Sciatic nerve (tissue), 2 donors: ENCODE measurements around the gene GREB1. TPM values are rescaled to one million over a fixed set of nuclear protein-coding genes. Genes with fewer than 3 reads are reported as not detected.

ENCODE experiments used
- ATAC-seq: fragments of 200-7000 bp; cut with Tn5 transposase; one replicate; pipeline ENCODE4 v1.9.1; 2020; ENCODE audit warnings: mild to moderate bottlenecking, moderate library complexity
- DNase-seq: peaks from one replicate; pipeline ENCODE4 v3.0.0-alpha.2; 2020; ENCODE audit warnings: low spot score
- intact Hi-C: fragments of 100-400 bp; cut with DNase I; formaldehyde crosslinking; loops from one replicate; pipeline ENCODE4 v1.14.2; 2022
- total RNA-seq: library from RNA; stranded (reverse); fragmentation: NEBNext Ultra II Directional; extraction: Animal tissue kit (Norgen Biotek cat#: 25700); gene quantifications from one replicate; pipeline ENCODE4 v1.2.1, GENCODE V29; 2021
- donor health status: DM: no; HTN: no; CAD: no.
- donor health status: DM: no; HTN: no; CAD: no.

The GREB1 gene
- total RNA-seq, 1 donor from 2014 or later, result 6.5 TPM

DNA sequence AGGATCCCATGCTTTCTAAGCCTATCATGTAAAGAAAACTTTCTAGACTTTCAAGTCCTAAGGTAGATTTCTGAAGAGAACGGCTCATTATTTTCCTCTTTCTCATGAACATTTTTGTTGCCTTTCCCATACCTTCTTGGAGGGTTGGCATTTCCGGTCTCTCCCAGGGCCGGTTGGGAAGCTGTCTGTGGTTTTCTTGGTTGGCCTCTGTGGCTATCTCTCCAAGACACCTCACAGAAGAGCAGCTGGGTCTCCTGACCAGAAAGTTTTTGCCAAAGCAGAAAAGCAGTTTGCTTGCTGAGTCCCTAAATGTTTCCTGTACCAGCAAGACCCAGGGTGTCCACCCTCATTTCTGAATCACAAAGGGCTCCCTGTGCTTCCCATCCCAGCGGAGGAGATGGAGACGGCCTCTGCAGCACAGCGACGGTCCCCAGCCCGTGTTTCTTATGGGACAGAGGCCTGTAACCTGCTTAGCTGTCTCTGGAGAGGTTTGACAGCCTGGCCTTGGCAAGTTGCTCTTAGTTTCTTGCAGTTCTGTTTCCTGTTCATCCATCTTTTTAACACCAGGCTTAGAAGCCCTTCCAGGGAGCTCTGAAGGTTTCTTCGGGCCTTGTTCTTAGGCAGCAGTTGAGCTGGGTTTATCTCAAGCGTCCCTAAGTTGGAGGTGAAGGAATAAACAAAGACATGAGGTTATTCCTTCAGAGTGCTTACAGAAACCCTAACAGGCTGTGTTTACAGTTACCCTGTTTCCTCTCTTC is 39.8 kb downstream of the GREB1 start:
- no peak for ATAC-seq
- DNase-seq, result no peak
- intact Hi-C loops, result no loop called here

DNA sequence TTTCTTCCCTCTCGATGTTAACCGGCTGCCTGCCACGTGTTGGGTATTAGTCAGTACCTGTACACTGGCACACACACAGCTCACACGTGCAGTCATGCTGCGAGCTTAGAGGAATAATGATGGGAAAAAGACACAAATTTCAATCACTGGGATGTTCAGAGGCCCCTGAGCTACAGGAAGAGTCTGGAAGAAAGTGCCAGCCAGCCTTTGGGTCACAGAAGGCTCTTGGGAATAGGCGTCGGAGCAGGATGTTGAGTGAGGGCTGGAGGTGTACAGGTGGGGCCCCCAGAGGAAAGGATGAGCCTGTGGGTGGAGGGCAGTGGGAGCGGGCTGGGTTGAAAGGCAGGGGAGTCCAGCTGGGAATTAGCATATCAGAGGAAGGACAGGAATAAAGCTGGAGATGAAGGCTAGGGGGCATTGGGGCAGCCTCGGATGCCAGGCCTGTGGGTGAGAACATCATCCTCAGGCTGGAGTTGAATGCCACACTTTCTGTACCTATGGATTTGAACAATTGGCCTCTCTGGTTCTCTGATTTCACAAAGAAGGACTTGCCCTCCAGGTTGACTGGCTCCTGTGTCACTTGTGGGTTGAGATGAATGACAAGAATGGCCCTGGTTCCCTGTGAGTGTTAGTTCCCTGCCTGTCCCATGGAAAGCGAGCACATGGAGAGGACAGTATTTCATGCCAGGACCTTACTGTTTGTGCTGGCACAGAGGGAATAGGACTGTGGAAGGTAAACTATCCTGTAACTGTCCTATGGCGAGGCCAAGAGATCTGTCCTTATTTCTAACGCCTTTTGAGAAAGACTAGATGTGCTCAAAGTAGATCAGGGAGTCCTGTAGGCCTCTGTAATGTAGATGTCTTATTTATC is 40.6 kb downstream of the GREB1 start:
- ATAC-seq, result no peak
- intact Hi-C loops, result no loop called here
- DNase-seq, result no peak

DNA sequence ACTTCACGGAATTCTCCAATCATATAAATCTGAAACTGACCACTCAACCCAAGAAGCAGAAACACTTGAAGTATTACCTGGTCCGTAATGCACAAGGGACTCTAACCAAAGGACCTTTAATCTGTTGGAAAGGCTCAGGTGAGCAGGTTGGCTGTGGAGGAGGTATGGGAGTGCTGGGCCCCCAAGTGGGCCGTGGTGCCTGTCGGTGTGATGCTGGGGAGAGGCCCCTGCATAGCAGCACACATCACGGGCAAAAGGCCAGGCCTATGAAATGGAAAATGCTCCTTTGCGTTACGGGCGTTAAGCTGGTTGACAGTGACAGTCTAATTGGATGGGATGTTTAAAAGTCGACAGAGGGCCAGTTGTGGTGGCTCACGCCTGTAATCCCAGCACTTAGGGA is 42.6 kb downstream of the GREB1 start:
- no peak for ATAC-seq
- no peak for DNase-seq
- intact Hi-C loops, result no loop called here

DNA sequence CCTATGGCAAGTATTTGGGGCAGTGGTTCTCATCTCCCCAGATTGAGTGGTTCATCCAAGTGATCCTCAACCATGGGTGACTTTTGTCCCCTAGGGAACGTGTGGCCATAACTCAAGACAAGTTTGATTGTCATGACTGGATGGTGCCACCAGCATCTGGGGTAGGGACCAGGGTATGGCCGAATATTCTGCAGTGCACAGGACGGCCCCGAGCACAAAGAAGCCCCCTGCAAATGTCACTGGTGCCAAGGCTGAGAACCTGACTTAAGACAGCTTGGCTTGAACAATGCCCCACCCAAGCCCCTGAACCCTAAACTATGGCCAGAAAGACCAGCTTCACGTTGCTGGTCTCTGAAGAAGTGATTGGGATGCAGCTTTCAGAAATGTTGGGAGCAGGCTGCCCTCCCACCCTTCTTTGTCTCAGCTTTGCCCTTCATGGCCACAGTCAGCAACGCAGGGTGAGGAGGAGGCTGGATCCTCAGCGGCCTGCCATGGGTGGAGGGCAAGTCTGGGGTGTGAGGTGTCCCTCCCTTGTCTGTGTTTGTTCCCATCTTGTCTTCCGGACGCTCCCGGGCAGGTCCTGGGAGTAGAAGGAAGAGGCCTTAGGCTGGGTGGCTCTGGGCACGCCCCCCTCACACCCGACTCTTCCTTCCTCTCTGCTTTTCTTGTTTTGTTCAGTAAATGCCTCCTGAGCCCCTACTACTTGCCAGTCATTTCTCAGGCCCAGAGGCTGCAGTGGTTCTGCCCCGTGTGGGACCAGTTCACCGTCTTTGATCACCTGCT is 43.4 kb downstream of the GREB1 start:
- intact Hi-C loops, result no loop called here
- DNase-seq (no peak), ATAC-seq (no peak)

DNA sequence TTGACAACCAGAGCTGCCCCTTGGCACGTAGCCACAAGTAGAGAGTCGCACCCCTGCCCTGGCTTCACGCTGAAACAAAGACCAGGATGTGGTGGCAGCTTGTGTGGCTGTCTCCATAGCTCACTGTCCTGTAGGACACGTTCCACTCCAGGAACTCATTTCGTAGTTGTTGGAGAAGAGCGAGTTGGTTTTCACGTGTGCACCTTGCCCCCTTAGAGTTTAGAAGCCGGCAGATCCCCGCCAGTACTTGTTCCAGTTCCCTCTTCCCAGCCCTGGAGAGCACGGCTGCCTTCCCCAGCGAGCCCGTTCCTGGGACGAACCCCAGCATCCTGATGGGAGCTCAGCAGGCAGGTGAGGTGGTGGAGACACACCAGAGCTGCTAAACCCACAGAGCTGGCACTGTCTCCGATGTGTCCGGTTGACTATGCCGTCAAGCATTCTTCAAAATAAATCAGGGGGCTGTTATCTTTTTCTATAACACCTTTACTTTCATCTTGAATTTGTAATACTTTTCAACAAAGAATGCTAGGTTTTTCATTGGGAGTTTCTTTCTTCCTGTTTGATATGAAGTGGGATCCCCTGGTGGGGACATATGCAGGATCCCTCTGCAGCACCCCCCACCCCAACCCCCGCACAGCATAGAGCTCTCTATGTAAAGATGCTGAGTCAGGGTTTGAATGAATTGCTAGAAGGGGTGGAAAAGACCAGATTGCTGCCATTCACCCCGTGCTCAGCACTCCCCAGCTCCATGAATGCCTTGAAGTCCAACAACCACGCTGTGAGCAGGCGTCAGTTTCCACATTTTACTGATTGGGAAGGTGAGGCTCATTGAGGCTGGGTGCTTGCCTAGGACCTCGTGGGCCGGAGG is 44.5 kb downstream of the GREB1 start:
- ATAC-seq (no peak), DNase-seq (no peak)
- intact Hi-C loops, result no loop called here

DNA sequence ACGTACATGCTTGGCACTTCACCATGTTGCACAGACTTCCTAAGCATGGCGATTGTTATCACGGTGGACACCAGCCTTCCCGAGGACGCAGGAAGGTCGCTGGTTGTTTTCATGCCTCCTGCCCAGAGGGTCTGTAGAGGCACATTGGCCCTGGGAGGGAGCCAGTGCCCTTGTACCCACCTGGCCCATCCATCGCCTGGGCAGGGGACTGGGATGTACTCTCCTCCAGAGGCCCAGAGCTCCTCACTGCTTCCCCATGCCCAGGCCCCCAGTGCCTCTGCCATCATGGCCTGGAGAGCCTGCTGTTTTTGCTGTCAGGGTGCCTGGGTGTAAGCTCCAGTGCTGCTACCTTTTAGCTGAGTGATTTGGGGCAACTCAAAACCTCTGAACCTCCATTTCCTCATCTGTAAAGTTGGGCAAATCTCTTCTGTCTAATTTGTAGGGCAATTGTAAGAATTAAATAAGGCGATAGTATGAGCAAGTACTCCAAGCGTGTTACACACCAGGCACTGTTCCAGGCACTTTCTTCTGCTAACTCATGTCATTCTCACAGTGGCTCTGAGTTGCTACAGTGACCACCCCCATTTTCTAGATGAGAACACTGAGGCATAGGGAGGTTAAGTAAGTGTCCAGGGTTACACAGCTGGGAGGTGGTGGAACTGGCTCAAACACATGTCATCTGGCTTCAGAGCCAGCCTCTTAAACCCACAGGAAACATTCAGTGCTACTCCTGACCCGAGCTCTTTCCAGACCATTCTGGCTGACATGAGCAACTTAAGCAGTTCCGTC is 45.3 kb downstream of the GREB1 start:
- intact Hi-C loops, result no loop called here

DNA sequence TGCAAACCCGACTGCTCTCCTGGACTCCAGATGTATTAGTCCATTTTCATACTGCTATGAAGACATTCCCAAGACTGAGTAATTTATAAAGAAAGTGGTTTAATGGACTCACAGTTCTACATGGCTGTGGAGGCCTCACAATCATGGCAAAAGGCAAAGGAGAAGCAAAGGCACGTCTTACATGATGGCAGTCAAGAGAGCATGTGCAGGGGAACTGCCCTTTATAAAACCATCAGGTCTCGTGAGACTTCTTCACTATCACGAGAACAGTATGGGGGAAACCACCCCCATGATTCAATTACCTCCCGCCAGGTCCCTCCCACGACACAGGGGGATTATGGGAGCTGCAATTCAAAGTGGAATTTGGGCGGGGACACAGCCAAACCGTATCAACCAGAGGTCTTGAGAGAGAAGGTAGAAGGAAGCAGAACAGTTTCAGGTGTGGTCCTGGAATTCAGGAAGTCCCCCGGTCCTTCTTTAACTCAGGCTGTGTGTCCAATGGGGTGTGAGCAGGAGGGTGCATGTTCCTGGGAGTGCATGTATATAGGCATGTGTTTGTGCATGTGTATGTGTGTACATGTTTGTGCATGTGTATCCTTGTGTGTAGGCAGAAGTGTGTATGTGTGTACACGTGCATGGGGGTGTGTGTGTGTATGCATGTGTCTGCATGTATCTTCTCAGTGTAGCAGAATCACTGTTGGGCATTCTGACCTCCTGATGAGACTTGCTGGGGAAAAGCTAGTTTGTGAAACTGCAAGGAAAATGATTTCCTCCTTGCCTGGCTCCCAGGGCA is 46.2 kb downstream of the GREB1 start:
- no peak for ATAC-seq
- DNase-seq, result no peak
- intact Hi-C loops, result loop anchor here (5.0 kb wide), 1 partner anchor 448 kb away; a partner anchor contains a TSS

More for the DNA sequence above, 45.3 kb downstream of the GREB1 start:
- ATAC-seq (no peak), DNase-seq (no peak)

DNA sequence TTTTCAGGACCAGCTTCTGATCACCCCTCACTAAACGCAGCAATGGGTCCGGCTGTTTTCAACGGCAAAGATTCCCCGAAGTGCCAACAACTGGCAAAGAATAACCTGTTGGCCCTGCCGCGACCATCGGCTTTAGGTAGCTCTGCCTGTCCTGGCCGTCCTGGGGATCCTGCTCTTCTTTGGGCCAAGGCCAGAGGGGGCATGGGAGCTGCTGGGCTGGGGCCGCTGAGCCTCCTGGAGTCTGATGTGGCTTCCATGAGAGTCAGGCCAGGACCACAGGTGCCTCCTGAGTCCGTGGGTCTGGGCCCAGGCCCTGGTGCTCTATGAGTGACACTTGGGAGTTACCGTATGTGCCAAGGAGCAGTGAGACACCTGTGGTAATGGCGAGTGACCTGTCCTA is 46.9 kb downstream of the GREB1 start:
- ATAC-seq, result no peak
- no peak for DNase-seq
- intact Hi-C loops, result loop anchor here (5.0 kb wide), 1 partner anchor 448 kb away; a partner anchor contains a TSS

DNA sequence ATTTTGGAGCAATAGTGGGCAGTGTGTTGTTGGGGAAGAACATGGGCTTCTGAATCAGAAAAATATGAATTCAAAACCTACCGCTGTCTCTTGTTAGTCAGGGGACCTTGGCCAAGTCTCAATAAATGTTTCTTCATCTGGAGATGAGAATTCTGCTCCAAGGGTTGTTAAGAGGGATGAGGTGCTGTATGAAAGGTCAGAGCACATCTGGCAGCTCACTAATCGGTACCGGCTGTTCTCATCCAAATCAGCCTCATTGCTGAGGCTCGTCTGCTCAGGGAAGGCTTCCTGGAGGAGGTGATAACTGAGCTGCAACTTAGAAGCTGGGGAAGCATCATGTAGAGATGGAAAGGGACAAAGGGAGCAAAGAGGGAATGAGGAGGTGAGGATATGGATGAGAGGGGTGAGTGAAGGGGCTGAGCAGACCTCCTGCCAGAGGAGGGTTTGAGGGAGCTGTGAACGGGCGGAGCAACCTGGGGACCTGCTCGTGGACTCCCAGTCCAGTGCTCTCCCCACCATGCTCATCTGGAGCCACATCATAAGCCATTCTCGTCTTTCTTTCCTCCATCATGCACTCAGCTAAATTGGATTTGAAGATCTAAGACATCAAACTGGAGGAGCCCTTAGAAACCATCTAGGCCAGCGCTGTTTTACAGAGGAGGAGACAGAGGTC is 47.4 kb downstream of the GREB1 start:
- DNase-seq (no peak), ATAC-seq (peak; percentile 18)
- intact Hi-C loops, result loop anchor here (5.0 kb wide), 1 partner anchor 449 kb away; a partner anchor contains a TSS

DNA sequence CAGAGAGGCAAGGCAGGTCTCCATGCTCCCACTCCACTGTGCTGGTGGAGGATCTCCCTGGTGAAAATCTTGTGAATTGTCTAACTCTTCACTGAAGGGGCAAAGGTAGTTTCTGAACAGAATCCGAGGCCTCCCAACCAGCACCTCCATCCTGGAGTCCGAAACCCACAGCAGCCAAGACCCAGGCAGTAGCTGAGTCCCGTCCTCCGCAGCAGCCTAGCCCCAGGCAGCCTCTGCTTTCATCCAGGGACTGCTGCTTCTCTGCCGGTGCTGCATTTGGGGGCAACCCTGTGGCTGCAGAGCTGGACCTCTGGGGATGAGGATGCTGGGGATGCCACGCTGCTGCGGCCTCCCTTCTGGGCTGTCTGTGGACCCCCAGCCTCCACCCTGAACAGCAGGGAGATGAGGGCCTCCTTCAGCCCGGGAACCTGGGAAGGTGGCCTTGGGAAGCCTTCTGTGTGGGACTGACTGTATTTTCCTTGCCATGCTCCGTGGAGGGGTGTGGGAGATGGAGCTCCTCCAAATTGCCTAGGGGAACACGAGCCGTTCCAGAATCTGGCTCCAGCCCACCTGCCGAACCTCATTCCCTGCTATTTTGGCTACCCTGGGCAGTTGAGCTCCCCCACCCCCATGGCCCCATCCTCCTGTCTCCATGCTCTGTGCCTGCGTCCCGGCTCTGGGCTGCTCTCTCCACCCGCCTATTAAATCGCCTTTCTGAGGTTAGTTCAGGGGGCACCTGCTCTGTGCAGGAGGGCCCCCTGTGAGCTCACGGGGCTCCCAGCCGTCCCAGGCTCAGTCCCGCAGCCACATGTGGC is 48.2 kb downstream of the GREB1 start:
- intact Hi-C loops, result loop anchor here (5.0 kb wide), 1 partner anchor 450 kb away; a partner anchor contains a TSS
- ATAC-seq, result no peak

DNA sequence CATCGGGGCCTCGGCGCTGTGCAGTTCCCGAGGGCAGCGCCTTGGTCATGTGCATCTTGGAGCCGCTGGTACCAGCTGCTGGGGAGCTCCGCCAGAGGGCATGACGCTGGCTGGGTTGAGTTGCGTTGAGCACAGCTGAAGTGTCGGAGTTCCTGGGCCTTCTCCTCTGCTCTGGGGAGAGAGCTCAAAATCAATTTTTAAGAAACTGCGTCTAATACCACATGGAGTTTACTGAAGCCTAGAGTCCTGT is 48.7 kb downstream of the GREB1 start:
- ATAC-seq (no peak), DNase-seq (no peak)
- intact Hi-C loops, result loop anchor here (5.0 kb wide), 1 partner anchor 450 kb away; a partner anchor contains a TSS

More for the DNA sequence above, 48.2 kb downstream of the GREB1 start:
- DNase-seq, result no peak

DNA sequence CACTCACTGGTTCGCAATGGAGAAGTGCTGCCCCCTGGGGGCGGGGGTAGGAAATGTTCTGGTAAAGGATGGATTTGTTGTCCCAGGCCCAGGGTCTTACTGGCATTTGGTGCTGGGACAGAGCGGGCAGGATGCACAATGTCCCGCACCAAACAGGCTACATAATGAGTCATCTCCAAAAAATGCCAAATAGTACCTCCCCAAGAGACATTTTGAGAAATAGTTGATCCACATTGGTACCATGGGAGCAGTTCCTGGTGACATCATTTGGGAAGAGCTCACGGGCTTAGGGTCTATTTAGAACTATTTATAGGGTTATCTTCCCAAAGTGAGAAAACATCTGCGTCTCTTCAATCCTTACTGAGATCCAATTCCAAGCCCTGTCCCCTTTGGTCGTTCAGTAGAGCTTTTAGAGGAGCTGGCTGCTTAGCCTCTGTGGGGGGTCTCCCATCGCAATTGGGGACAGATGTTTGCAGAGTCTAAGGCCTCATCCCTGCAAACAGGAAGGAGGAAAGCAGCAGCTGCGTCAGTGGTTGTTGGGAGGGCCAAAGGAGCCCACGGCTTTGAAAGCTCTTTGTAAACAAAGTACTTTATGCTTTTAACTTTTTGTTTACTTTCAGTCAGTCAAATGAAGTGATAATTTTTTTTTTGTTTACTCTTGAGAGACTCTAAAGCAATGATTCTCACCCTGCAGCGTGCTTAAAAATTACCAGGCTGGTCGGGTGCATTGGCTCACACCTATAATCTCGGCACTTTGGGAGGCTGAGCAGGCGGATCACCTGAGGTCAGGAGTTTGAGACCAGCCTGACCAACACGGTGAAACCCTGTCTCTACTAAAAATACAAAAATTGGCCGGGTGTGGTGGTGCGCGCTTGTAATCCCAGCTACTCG is 49.3 kb downstream of the GREB1 start:
- ATAC-seq, result peak; percentile 70
- intact Hi-C loops, result loop anchor here (5.0 kb wide), 1 partner anchor 451 kb away; a partner anchor contains a TSS
- peak; percentile 81 for DNase-seq

DNA sequence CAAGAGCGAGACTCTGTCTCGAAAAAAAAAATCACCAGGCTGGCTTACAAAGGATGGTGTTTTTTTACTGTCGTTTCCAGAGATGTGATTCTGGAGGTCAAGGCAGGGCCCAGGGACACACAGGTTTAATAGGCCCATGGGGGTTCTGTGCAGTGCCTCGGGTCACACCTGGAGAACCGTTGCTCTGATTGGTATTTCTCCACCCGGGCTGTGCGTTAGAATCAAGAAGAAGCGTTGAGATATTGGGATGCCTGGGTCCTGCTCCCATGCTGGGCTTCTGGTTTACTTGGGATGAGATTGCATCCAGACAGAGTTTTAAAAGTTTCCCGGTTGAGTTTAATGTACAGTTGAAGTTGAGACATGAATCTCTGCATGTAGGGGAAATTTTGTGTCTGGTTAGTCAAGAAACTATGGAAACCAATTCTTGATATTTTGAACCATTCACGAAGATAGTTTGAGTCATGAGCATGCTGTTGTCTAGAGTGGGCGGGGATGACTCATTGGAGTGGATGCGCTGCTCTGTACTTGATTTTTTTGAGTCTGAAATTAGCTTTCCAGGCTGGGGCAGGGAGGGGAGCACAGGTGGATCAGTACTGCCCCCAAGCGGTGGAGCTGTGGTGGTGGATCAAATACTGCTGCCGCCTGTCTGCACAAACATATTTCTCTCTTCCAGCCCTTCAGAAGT is 50.1 kb downstream of the GREB1 start:
- intact Hi-C loops, result loop anchor here (2.0 to 5.0 kb wide), 2 partner anchors 105 to 452 kb away; a partner anchor contains a TSS
- peak; percentile 89 for ATAC-seq

DNA sequence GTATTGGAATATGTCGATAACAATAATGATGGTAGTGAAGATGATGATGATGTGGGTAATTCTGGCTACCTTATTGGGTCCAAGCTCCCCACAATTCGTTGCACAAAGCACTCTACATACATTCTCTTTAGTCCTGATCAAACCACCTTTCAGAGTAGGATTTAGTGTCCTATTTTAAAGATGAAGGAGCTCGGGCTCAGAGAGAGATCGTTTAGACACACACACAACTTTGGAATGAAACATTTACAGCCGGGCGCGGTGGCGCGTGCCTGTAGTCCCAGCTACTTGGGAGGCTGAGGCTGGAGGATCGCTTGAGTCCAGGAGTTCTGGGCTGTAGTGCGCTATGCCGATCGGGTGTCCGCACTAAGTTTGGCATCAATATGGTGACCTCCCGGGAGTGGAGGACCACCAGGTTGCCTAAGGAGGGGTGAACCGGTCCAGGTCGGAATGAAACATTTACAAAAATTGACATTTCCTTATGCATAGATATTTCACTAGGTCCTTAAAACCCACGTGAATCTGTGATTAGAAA is 50.7 kb downstream of the GREB1 start:
- intact Hi-C loops, result loop anchor here (2.0 to 5.0 kb wide), 2 partner anchors 106 to 452 kb away; a partner anchor contains a TSS
- DNase-seq (no peak), ATAC-seq (no peak)

More for the DNA sequence above, 50.1 kb downstream of the GREB1 start:
- peak; percentile 86 for DNase-seq
